ENCODE measurements around the gene RAP1A. TPM values are rescaled to one million over a fixed set of nuclear protein-coding genes. Genes with fewer than 3 reads are reported as not detected.

RAP1A gene
- total RNA-seq, 1 experiment from 2014 or later = 33.2 TPM

DNA sequence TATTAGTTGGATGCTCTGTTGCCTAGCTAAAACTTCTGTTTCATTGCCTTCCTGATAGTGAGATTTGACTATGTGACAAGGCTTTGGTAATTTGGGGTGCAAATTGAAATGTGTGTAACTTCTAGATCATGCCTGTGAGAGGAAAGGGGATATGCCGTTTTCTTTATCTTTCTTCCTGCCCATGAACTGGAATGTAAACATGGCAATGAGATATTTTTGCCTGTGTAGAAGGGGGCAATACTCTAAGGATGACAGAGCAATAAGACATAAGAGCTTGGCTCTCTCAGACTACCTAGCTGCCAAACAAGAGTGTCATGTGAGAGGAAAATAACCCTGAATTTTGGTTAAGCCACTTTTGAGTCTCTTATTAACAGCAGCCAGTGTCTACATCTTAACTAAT is 49.7 kb downstream of the RAP1A start:
- Mint-ChIP-seq H3K27ac (ENCODE audit: unreplicated experiment) (peak overlapping the region; percentile 5), H3K27me3 (ENCODE audit: unreplicated experiment) (no peaks in the 10 kb centered on the region), H3K36me3 (ENCODE audit: insufficient read depth, unreplicated experiment) (no peaks in the 10 kb centered on the region), H3K4me1 (ENCODE audit: low read depth, unreplicated experiment) (peaks cover 8% of the 10 kb centered on the region), H3K4me3 (ENCODE audit: low read depth, unreplicated experiment) (no peak overlapping the region), H3K9me3 (ENCODE audit: low read depth, unreplicated experiment) (no peaks in the 10 kb centered on the region)
- no peak for DNase-seq
- TF ChIP-seq, protein P1, sequence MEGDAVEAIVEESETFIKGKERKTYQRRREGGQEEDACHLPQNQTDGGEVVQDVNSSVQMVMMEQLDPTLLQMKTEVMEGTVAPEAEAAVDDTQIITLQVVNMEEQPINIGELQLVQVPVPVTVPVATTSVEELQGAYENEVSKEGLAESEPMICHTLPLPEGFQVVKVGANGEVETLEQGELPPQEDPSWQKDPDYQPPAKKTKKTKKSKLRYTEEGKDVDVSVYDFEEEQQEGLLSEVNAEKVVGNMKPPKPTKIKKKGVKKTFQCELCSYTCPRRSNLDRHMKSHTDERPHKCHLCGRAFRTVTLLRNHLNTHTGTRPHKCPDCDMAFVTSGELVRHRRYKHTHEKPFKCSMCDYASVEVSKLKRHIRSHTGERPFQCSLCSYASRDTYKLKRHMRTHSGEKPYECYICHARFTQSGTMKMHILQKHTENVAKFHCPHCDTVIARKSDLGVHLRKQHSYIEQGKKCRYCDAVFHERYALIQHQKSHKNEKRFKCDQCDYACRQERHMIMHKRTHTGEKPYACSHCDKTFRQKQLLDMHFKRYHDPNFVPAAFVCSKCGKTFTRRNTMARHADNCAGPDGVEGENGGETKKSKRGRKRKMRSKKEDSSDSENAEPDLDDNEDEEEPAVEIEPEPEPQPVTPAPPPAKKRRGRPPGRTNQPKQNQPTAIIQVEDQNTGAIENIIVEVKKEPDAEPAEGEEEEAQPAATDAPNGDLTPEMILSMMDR (IDR thresholded peaks at IDR 0.05; ENCODE audit: unreplicated experiment) = no peak
- intact Hi-C loops (cut with micrococcal nuclease; ENCODE audit: unreplicated experiment) = no loop called here
- CTCF ChIA-PET = no interaction called here
- no TSS peak for BruUV-seq (replicated peaks)

DNA sequence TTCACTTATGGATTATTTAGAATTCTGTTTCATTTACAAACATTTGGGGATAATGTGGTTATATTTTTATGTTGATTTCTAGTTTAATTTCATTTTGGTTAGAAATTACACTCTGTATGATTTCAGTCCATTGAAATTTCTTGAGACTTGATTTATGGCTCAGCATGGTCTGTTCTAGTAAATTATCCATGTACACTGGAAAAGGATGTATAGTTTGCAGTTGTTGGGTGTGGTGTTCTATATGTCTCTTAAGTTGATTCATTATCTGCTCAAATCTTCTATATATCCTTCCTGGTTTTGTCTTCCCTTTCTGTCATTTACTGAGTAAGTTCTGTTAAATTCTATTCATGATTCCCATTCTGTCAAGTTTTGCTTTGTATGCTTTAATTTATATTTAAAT is 52.3 kb downstream of the RAP1A start:
- intact Hi-C loops (cut with micrococcal nuclease; ENCODE audit: unreplicated experiment) = no loop called here

DNA sequence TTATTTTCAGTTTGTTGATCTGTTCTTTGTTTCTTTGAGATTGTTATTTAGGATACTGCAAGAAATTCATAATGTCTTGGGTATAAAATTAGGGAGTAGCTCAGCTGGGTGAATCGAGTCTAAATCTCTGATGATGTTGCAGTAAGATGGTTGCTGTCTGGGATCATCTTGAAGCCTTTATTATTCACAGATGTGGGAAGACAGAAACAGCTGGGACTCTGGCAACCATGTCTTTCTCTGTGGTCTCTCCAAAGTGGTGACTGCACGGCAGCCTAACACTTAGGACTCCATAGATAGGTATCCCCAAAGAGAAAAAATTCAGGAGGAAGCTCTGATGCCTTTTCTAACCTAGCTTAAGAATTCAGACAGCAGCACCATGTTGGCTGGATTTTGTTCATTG is 52.7 kb downstream of the RAP1A start:
- Mint-ChIP-seq H3K4me1 (ENCODE audit: low read depth, unreplicated experiment) (peaks cover 8% of the 10 kb centered on the region), H3K4me3 (ENCODE audit: low read depth, unreplicated experiment) (no peak overlapping the region), H3K9me3 (ENCODE audit: low read depth, unreplicated experiment) (peaks cover 8% of the 10 kb centered on the region), H3K27ac (ENCODE audit: unreplicated experiment) (no peak overlapping the region), H3K27me3 (ENCODE audit: unreplicated experiment) (no peaks in the 10 kb centered on the region), H3K36me3 (ENCODE audit: insufficient read depth, unreplicated experiment) (no peaks in the 10 kb centered on the region)
- BruUV-seq (replicated peaks) = no TSS peak
- TF ChIP-seq, protein P1 (IDR thresholded peaks at IDR 0.05; ENCODE audit: unreplicated experiment) = no peak
- DNase-seq = no peak
- CTCF ChIA-PET = no interaction called here
- intact Hi-C loops (cut with micrococcal nuclease; ENCODE audit: unreplicated experiment) = no loop called here

More for the DNA sequence above, 52.3 kb downstream of the RAP1A start:
- TF ChIP-seq, protein P1 (IDR thresholded peaks at IDR 0.05; ENCODE audit: unreplicated experiment) = no peak
- CTCF ChIA-PET = no interaction called here
- H3K27ac Mint-ChIP-seq (ENCODE audit: unreplicated experiment) = no peak overlapping the region
- H3K27me3 Mint-ChIP-seq (ENCODE audit: unreplicated experiment) = no peaks in the 10 kb centered on the region
- no peak for DNase-seq
- H3K36me3 Mint-ChIP-seq (ENCODE audit: insufficient read depth, unreplicated experiment) = no peaks in the 10 kb centered on the region
- H3K4me1 Mint-ChIP-seq (ENCODE audit: low read depth, unreplicated experiment) = peaks cover 8% of the 10 kb centered on the region
- peaks cover 8% of the 10 kb centered on the region for H3K9me3 Mint-ChIP-seq (ENCODE audit: low read depth, unreplicated experiment)
- no peak overlapping the region for H3K4me3 Mint-ChIP-seq (ENCODE audit: low read depth, unreplicated experiment)
- BruUV-seq (replicated peaks) = no TSS peak

DNA sequence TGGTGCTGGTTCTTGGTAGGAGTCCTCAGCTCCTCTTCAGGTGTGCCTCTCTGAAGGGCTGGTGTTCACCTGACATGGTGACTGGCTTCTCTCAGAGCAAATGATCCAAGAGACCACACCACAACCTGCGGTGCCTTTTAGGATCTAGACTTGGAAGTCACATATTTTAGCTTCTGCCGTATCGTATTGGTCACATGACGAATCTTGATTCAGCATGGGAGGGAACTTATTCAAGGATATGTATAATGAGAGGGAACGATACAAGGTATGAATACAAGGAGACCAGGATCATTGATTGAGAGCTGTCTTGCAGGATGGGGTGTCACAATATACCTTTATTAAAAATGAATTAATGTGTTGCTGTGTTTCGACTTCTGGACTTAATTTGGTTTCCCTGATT is 58.0 kb downstream of the RAP1A start:
- TF ChIP-seq, protein P1 (IDR thresholded peaks at IDR 0.05; ENCODE audit: unreplicated experiment) = no peak
- Mint-ChIP-seq H3K4me3 (ENCODE audit: low read depth, unreplicated experiment) (no peak overlapping the region), H3K9me3 (ENCODE audit: low read depth, unreplicated experiment) (peaks cover 17% of the 10 kb centered on the region), H3K27me3 (ENCODE audit: unreplicated experiment) (no peaks in the 10 kb centered on the region), H3K27ac (ENCODE audit: unreplicated experiment) (no peak overlapping the region), H3K36me3 (ENCODE audit: insufficient read depth, unreplicated experiment) (peaks cover 4% of the 10 kb centered on the region), H3K4me1 (ENCODE audit: low read depth, unreplicated experiment) (no peaks in the 10 kb centered on the region)
- BruUV-seq (replicated peaks) = no TSS peak
- intact Hi-C loops (cut with micrococcal nuclease; ENCODE audit: unreplicated experiment) = no loop called here
- DNase-seq = no peak
- CTCF ChIA-PET = no interaction called here
